Lung (tissue), 12 donors: ENCODE measurements around the gene STK32B. TPM values are rescaled to one million over a fixed set of nuclear protein-coding genes. Genes with fewer than 3 reads are reported as not detected.

Experiments used
- ATAC-seq: fragments of 200-7000 bp; cut with Tn5 transposase; one replicate; pipeline ENCODE4 v1.9.1; 2020; ENCODE audit warnings: moderate number of reproducible peaks; ENCODE audit not compliant: insufficient read depth, low FRiP score
- DNase-seq, 3 donors: peaks; one replicate each; pipeline ENCODE4 v3.0.0-alpha.2; 2013 to 2017
- H3K27ac ChIP-seq, 2 donors: one replicate each; pipeline ENCODE4 v1.5.1; 2013; ENCODE audit warnings: mild to moderate bottlenecking in 2 of 2, moderate library complexity in 2 of 2, control low read depth in 1 of 2, inconsistent platforms in 1 of 2, low read depth in 1 of 2, low read length in 1 of 2
- H3K27me3 ChIP-seq, 3 donors: one replicate each; pipeline ENCODE4 v1.5.1; 2013; ENCODE audit warnings: low read length in 2 of 3; ENCODE audit not compliant: control insufficient read depth in 3 of 3, insufficient read depth in 3 of 3
- H3K36me3 ChIP-seq, 4 donors: one replicate each; pipeline ENCODE4 v1.5.1; 2013; ENCODE audit warnings: low read length in 4 of 4, mild to moderate bottlenecking in 1 of 4, moderate library complexity in 1 of 4; ENCODE audit not compliant: control insufficient read depth in 4 of 4, insufficient read depth in 4 of 4
- H3K4me1 ChIP-seq, 5 donors: one replicate each; pipeline ENCODE4 v1.5.1; 2013; ENCODE audit warnings: low read length in 5 of 5, mild to moderate bottlenecking in 2 of 5, moderate library complexity in 1 of 5; ENCODE audit not compliant: control insufficient read depth in 5 of 5, insufficient read depth in 5 of 5
- H3K4me3 ChIP-seq: one replicate; pipeline ENCODE4 v1.5.1; 2013; ENCODE audit warnings: mild to moderate bottlenecking, control low read depth, moderate library complexity
- H3K9ac ChIP-seq, 2 donors: one replicate each; pipeline ENCODE4 v1.5.1; 2013; ENCODE audit warnings: low read length in 2 of 2, control low read depth in 1 of 2; ENCODE audit not compliant: insufficient read depth in 1 of 2
- H3K9me3 ChIP-seq, 4 donors: one replicate each; pipeline ENCODE4 v1.5.1; 2013; ENCODE audit warnings: low read length in 3 of 4, mild to moderate bottlenecking in 1 of 4, moderate library complexity in 1 of 4; ENCODE audit not compliant: control insufficient read depth in 4 of 4, insufficient read depth in 3 of 4
- CTCF ChIP-seq: IDR thresholded peaks from 2 replicates; pipeline ENCODE4 v1.5.1; 2012; ENCODE audit warnings: mild to moderate bottlenecking; ENCODE audit errors: control extremely low read depth, extremely low read depth
- WGBS, 2 donors: extraction: QIAGEN DNeasy Blood & Tissue Kit; methylation state at CpG; one replicate each; pipeline ENCODE4 v1.1.7; 2013; 5-methylcytosine and 5-hydroxymethylcytosine counted together
- polyA plus RNA-seq, 2 donors: library from polyadenylated mRNA; stranded (reverse); fragments of 200-250 nt; gene quantifications; one replicate each; pipeline ENCODE4 v1.2.1, GENCODE V29; 2013
- total RNA-seq, 2 donors: library from RNA; depleted of rRNA in 1 of 2; stranded (reverse); fragments of >200 nt in 1 of 2; gene quantifications; one replicate each; pipeline ENCODE4 v1.2.1, GENCODE V29; 2014 to 2021
- donor health status: control.
- donor health status: control.
- donor health status: Bipolar disorder and iron deficiency.
- donor health status: healthy.
- donor health status: DM: yes; HTN: yes; CAD: no.

Gene STK32B
- total and polyA plus RNA-seq, 4 donors, result 0.29 to 2.2 (median 1.4) TPM

- H3K27me3 ChIP-seq, result peaks cover 0 to 2% (median 0%) of the 10 kb centered on the region in 3 donors
- WGBS, 2 donors, result 72 to 79% methylated on average over 14 of the region's 14 CpGs
- H3K4me1 ChIP-seq, result peaks cover 0 to 3% (median 0%) of the 10 kb centered on the region in 5 donors
- peaks cover 0 to 2% (median 0%) of the 10 kb centered on the region in 4 donors for H3K9me3 ChIP-seq
- H3K9ac ChIP-seq, result no peak overlapping the region
- H3K27ac ChIP-seq, result no peak overlapping the region
- no peak for ATAC-seq
- H3K36me3 ChIP-seq, result no peaks in the 10 kb centered on the region
- DNase-seq, result no peak
- TF ChIP-seq CTCF, result no peak
- H3K4me3 ChIP-seq, result no peak overlapping the region
Measured at GRCh38 chr4:5212255-5213013, 161.2 kb downstream of the STK32B start.

GRCh38 chr4:5213087-5213595 is 161.9 kb downstream of the STK32B start:
- TF ChIP-seq CTCF, result no peak
- no peak for DNase-seq

GRCh38 chr4:5215321-5215720 is 164.0 kb downstream of the STK32B start:
- no peak for TF ChIP-seq CTCF
- ATAC-seq, result no peak
- H3K9me3 ChIP-seq, result peaks cover 0 to 4% (median 0%) of the 10 kb centered on the region in 4 donors
- H3K9ac ChIP-seq, result no peak overlapping the region
- H3K27ac ChIP-seq, result no peak overlapping the region
- 33 to 58% methylated on average over 2 of the region's 2 CpGs for WGBS, 2 donors
- peaks cover 0 to 3% (median 0%) of the 10 kb centered on the region in 5 donors for H3K4me1 ChIP-seq
- H3K4me3 ChIP-seq, result no peak overlapping the region
- H3K27me3 ChIP-seq, result peaks cover 0 to under 1% (median 0%) of the 10 kb centered on the region in 3 donors
- no peaks in the 10 kb centered on the region for H3K36me3 ChIP-seq
- no peak for DNase-seq

More at GRCh38 chr4:5213087-5213595, 161.9 kb downstream of the STK32B start:
- H3K27ac ChIP-seq, result no peak overlapping the region
- no peak for ATAC-seq
- H3K9ac ChIP-seq, result no peak overlapping the region
- H3K36me3 ChIP-seq, result no peaks in the 10 kb centered on the region
- H3K4me1 ChIP-seq, result peaks cover 0 to 3% (median 0%) of the 10 kb centered on the region in 5 donors
- H3K4me3 ChIP-seq, result no peak overlapping the region
- peaks cover 0 to 2% (median 0%) of the 10 kb centered on the region in 3 donors for H3K27me3 ChIP-seq
- 78 to 79% methylated on average over 4 of the region's 4 CpGs for WGBS, 2 donors
- H3K9me3 ChIP-seq, result no peaks in the 10 kb centered on the region
